ENCODE results near the gene SNX32.
"Not testable (repeated sequence)": the region's sequence is repeated elsewhere in the genome, so short reads cannot be mapped to it uniquely, and the experiment has no call there.

DNA sequence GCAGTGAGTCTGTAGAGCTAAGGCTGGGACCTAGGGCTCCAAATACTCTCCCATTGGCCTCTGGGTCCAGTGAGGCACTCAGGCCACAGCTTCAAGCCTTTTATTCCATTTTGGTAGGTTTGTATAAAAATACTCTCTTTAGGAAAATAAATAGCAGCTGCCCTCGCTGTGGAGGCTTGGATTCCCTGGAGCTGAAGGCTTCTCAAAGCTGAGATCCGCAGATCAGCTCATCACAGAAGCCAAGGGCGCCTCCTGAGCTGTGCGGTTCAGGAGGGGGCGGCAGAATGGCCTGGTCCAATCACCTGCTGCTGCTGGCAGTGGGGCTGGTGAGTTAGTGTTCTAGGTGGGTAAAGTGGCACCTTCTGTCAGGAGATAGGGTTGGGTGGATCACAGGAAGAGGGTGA is 58.4 kb downstream of the SNX32 start:
- TF ChIP-seq, protein P1, sequence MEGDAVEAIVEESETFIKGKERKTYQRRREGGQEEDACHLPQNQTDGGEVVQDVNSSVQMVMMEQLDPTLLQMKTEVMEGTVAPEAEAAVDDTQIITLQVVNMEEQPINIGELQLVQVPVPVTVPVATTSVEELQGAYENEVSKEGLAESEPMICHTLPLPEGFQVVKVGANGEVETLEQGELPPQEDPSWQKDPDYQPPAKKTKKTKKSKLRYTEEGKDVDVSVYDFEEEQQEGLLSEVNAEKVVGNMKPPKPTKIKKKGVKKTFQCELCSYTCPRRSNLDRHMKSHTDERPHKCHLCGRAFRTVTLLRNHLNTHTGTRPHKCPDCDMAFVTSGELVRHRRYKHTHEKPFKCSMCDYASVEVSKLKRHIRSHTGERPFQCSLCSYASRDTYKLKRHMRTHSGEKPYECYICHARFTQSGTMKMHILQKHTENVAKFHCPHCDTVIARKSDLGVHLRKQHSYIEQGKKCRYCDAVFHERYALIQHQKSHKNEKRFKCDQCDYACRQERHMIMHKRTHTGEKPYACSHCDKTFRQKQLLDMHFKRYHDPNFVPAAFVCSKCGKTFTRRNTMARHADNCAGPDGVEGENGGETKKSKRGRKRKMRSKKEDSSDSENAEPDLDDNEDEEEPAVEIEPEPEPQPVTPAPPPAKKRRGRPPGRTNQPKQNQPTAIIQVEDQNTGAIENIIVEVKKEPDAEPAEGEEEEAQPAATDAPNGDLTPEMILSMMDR (IDR thresholded peaks at IDR 0.05 in 2 of 3, conservative IDR thresholded peaks at IDR 0.05 in 1 of 3; ENCODE audit: insufficient read depth in 2 of 3, low read depth in 1 of 3, low read length in 3 of 3), result not testable (repeated sequence)
- not testable (repeated sequence) for TF ChIP-seq SIRT6 (IDR thresholded peaks at IDR 0.05; ENCODE audit: low read depth, low read length); ZNF347 (CRISPR knock-in tag; IDR thresholded peaks at IDR 0.05; ENCODE audit: low read depth); KLF6 (CRISPR knock-in tag; IDR thresholded peaks at IDR 0.05; ENCODE audit: borderline replicate concordance); ZNF316 (IDR thresholded peaks at IDR 0.05); LCOR (CRISPR knock-in tag; IDR thresholded peaks at IDR 0.05)
- TF ChIP-seq, protein P2, sequence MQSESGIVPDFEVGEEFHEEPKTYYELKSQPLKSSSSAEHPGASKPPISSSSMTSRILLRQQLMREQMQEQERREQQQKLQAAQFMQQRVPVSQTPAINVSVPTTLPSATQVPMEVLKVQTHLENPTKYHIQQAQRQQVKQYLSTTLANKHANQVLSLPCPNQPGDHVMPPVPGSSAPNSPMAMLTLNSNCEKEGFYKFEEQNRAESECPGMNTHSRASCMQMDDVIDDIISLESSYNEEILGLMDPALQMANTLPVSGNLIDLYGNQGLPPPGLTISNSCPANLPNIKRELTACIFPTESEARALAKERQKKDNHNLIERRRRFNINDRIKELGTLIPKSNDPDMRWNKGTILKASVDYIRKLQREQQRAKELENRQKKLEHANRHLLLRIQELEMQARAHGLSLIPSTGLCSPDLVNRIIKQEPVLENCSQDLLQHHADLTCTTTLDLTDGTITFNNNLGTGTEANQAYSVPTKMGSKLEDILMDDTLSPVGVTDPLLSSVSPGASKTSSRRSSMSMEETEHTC (IDR thresholded peaks at IDR 0.05), result not testable (repeated sequence)
- TF ChIP-seq, protein P3, sequence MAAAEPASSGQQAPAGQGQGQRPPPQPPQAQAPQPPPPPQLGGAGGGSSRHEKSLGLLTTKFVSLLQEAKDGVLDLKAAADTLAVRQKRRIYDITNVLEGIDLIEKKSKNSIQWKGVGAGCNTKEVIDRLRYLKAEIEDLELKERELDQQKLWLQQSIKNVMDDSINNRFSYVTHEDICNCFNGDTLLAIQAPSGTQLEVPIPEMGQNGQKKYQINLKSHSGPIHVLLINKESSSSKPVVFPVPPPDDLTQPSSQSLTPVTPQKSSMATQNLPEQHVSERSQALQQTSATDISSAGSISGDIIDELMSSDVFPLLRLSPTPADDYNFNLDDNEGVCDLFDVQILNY (CRISPR knock-in tag; IDR thresholded peaks at IDR 0.05), result not testable (repeated sequence)
- TF ChIP-seq, protein P4, sequence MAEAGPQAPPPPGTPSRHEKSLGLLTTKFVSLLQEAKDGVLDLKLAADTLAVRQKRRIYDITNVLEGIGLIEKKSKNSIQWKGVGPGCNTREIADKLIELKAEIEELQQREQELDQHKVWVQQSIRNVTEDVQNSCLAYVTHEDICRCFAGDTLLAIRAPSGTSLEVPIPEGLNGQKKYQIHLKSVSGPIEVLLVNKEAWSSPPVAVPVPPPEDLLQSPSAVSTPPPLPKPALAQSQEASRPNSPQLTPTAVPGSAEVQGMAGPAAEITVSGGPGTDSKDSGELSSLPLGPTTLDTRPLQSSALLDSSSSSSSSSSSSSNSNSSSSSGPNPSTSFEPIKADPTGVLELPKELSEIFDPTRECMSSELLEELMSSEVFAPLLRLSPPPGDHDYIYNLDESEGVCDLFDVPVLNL (CRISPR knock-in tag; IDR thresholded peaks at IDR 0.05; ENCODE audit: low read depth), result not testable (repeated sequence)
- TF ChIP-seq, protein P5, sequence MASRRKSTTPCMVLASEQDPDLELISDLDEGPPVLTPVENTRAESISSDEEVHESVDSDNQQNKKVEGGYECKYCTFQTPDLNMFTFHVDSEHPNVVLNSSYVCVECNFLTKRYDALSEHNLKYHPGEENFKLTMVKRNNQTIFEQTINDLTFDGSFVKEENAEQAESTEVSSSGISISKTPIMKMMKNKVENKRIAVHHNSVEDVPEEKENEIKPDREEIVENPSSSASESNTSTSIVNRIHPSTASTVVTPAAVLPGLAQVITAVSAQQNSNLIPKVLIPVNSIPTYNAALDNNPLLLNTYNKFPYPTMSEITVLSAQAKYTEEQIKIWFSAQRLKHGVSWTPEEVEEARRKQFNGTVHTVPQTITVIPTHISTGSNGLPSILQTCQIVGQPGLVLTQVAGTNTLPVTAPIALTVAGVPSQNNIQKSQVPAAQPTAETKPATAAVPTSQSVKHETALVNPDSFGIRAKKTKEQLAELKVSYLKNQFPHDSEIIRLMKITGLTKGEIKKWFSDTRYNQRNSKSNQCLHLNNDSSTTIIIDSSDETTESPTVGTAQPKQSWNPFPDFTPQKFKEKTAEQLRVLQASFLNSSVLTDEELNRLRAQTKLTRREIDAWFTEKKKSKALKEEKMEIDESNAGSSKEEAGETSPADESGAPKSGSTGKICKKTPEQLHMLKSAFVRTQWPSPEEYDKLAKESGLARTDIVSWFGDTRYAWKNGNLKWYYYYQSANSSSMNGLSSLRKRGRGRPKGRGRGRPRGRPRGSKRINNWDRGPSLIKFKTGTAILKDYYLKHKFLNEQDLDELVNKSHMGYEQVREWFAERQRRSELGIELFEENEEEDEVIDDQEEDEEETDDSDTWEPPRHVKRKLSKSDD (conservative IDR thresholded peaks at IDR 0.05; ENCODE audit: low read length), result not testable (repeated sequence)
